Activated CD8-positive, alpha-beta memory T cell treated with anti-CD3 and anti-CD28 coated beads, Interleukin-2, amount 50 U/mL, for 4 hours (primary cell): ENCODE data around the gene NKX3-2.

Experiments
- DNase-seq: peaks from one replicate; pipeline ENCODE4 v3.0.0-alpha.2; 2020

Gene NKX3-2

GRCh38 chr4:13496605-13497004 is 47.7 kb downstream of the NKX3-2 start:
- DNase-seq, result no peak

GRCh38 chr4:13495753-13496152 is 48.6 kb downstream of the NKX3-2 start:
- DNase-seq, result no peak

GRCh38 chr4:13493793-13494192 is 50.5 kb downstream of the NKX3-2 start:
- no peak for DNase-seq

GRCh38 chr4:13492747-13493146 is 51.6 kb downstream of the NKX3-2 start:
- no peak for DNase-seq
